Transverse colon (tissue), 4 donors: ENCODE results near the gene MAMDC2.

Experiments
- CTCF ChIP-seq, 5 experiments: fragments of 200-600 bp in 3 of 5; fragments of 450-650 bp in 2 of 5; sonication (generic) in 3 of 5; IDR thresholded peaks; 1 replicate in 2 of 5; 2 replicates in 3 of 5; pipeline ENCODE4 v1.5.1; 2016 to 2017; ENCODE audit warnings: antibody characterized with exemption in 5 of 5, inconsistent platforms in 3 of 5, mild to moderate bottlenecking in 2 of 5, moderate library complexity in 1 of 5
- POLR2A ChIP-seq: fragments of 450-650 bp; IDR thresholded peaks from one replicate; pipeline ENCODE4 v1.6.1; 2016; ENCODE audit warnings: antibody characterized with exemption, mild to moderate bottlenecking, moderate library complexity
- POLR2AphosphoS5 ChIP-seq, 3 donors: sonication (generic); formaldehyde crosslinking; IDR thresholded peaks; one replicate each; pipeline ENCODE4 v1.6.1; 2016; ENCODE audit warnings: antibody characterized with exemption in 3 of 3

DNA sequence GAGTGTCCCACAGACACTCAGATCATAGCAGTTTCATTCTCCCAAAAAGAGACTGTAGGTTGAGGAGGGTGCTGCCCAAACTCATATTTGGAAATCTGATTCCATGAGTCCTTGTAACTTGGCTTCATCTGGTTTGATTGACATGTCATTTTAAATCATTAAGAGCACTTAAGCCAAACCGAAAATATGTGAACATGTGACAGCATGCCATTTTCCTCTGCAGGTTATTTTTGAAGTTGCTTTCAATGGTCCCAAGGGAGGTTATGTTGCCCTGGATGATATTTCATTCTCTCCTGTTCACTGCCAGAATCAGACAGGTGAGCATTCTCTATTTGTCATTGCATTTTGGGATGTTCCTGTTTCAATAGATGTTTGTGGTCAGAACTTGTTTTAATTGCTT lies 87.6 kb downstream of the MAMDC2 start:
- no peak for TF ChIP-seq CTCF (IDR thresholded peaks at IDR 0.05)
- no peak for TF ChIP-seq POLR2A
- TF ChIP-seq POLR2AphosphoS5 (IDR thresholded peaks at IDR 0.05), result no peak
